ENCODE results near the gene PAGR1. TPM values are rescaled to one million over a fixed set of nuclear protein-coding genes. Genes with fewer than 3 reads are reported as not detected.
A peak's percentile ranks its signal among the peaks of the same experiment; 100 is the strongest.

Gene PAGR1
- total and polyA plus RNA-seq, 12 donors, result 9.6 to 35.1 (median 13.0) TPM

DNA sequence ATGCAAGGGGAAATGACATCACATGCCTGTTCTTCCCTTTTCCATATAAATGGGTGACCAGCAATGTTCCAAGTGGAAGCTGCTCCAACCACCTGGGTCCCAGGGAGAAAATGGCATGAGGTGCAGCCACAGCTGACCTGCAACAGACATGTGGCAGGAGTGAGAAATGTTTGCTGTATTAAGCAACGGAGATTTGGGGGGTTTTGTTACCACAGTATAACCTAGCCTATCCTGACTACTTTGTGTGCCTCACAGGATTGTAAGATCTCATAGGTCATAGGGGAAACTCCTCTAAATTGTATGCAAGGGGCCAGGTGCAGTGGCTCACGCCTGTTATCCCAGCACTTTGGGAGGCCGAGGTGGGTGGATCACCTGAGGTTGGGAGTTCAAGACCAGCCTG is 35.0 kb downstream of the PAGR1 start:
- Histone ChIP-seq H3K36me3 (peaks cover 0 to 30% (median 16%) of the 10 kb centered on the region in 9 donors), H3K4me3 (no peak overlapping the region), H3K9me3 (no peaks in the 10 kb centered on the region), H3K4me1 (peaks cover 0 to 20% (median 0%) of the 10 kb centered on the region in 9 donors), H3K27ac (no peak overlapping the region), H3K27me3 (no peaks in the 10 kb centered on the region)
- intact Hi-C loops (cut with DNase I), result loop anchor here in 1 of 10 donors (5.0 kb wide), 1 partner anchor 149 kb away; no protein-coding TSS in a partner anchor
- WGBS, 2 donors, result 91 to 99% methylated on average over 3 of the region's 3 CpGs
- no peak for ATAC-seq
- no peak for DNase-seq
- TF ChIP-seq, protein P1, sequence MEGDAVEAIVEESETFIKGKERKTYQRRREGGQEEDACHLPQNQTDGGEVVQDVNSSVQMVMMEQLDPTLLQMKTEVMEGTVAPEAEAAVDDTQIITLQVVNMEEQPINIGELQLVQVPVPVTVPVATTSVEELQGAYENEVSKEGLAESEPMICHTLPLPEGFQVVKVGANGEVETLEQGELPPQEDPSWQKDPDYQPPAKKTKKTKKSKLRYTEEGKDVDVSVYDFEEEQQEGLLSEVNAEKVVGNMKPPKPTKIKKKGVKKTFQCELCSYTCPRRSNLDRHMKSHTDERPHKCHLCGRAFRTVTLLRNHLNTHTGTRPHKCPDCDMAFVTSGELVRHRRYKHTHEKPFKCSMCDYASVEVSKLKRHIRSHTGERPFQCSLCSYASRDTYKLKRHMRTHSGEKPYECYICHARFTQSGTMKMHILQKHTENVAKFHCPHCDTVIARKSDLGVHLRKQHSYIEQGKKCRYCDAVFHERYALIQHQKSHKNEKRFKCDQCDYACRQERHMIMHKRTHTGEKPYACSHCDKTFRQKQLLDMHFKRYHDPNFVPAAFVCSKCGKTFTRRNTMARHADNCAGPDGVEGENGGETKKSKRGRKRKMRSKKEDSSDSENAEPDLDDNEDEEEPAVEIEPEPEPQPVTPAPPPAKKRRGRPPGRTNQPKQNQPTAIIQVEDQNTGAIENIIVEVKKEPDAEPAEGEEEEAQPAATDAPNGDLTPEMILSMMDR (IDR thresholded peaks at IDR 0.05), result no peak

DNA sequence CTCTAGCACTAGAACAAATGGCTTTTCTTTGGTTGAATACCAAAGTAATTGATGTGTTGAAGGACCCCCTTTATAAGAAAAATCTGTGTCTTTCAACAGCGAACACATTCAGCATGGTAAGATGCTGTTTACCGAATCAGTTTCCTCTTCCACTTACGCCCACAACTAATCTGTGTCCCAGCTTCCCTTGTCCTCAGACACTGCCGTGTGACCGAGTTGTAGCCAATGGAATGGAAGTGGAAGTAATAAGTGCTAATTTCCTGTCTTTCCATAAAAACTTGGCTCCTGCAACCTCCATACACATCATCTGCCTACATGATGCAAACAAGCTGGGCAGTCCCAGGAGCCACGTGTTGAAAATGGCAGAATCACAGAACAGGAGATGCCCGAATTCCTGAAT is 36.7 kb downstream of the PAGR1 start:
- Histone ChIP-seq H3K4me1 (peaks cover 0 to 20% (median 0%) of the 10 kb centered on the region in 9 donors), H3K36me3 (peaks cover 0 to 15% (median 1%) of the 10 kb centered on the region in 9 donors), H3K27ac (peak overlapping the region in 9 of 10 donors; percentile 17 to 81 (median 62)), H3K9me3 (no peaks in the 10 kb centered on the region), H3K27me3 (no peaks in the 10 kb centered on the region), H3K4me3 (peak overlapping the region in 3 of 10 donors; percentile 10 to 29 (median 14))
- ATAC-seq, result peak in 7 of 8 donors; percentile 55 to 85 (median 72)
- intact Hi-C loops (cut with DNase I), result loop anchor here in 1 of 10 donors (5.0 kb wide), 1 partner anchor 150 kb away; no protein-coding TSS in a partner anchor
- WGBS, 2 donors, result 34 to 41% methylated on average over 7 of the region's 7 CpGs
- DNase-seq, result peak in 1 of 2 donors; percentile 43
- TF ChIP-seq, protein P1 (IDR thresholded peaks at IDR 0.05), result no peak

DNA sequence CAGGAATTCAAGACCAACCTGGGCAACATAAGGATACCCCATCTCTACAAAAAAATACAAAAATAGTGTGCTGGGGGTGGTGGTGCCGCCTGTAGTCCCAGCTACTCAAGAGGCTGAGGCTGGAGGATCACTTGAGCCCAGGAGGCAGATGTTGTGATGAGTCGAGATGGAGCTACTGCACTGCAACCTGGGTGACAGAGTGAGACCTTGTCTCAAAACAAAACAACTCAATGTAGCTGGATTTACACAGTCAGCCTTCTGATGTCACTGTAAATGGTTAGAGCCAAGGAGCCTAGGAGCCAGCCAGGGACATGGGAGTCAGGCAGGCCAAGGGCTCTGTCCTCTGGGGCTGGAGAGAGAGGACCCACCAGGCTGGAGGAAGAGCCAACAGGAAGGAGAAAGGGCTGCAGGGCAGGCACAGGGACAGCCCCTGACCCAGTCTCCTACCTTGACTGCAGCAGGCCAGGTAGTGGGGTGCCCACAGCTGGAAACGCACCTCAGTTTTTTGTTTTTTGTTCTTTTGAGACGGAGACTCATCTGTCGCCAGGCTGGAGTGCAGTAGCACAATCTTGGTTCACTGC is 38.7 kb downstream of the PAGR1 start:
- 89 to 91% methylated on average over 5 of the region's 5 CpGs for WGBS, 2 donors
- H3K27ac ChIP-seq, result no peak overlapping the region

DNA sequence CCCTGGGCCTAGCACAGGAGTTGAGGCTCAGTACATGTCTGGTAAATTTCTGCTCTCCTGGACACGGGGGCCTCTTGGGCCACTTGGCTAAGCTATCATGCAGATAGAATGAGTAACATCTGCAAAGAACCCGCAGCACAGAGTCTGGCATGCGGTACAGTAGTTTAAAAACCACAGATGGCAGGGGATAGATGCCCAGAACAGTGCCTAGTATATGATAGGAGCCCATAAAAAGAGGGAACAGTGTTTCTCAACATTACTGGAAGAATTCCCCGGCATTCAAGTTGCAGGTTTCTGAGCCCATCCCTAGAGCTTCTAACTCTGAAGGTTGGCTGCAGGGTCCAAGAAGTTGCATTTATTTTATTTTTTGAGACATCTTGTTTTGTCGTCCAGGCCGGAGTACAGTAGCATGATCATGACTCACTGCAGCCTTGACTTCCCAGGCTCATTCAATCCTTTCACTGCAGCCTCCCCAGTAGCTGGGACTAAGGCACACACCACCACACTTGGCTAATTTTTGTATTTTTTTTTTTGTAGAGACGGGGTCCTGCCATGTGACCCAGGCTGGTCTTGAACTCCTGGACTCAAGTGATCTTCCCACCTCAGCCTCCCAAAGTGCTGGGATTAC is 41.3 kb downstream of the PAGR1 start:
- Histone ChIP-seq H3K36me3 (peaks cover 0 to 39% (median 26%) of the 10 kb centered on the region in 9 donors), H3K27ac (no peak overlapping the region), H3K4me3 (no peak overlapping the region), H3K4me1 (peaks cover 8 to 32% (median 19%) of the 10 kb centered on the region in 9 donors), H3K27me3 (no peaks in the 10 kb centered on the region), H3K9me3 (no peaks in the 10 kb centered on the region)
- intact Hi-C loops (cut with DNase I), result loop anchor here in 1 of 10 donors (5.0 kb wide), 1 partner anchor 150 kb away; no protein-coding TSS in a partner anchor
- ATAC-seq (no peak), DNase-seq (no peak)
- TF ChIP-seq, protein P1 (IDR thresholded peaks at IDR 0.05), result no peak
- WGBS, 2 donors, result 79 to 84% methylated on average over 7 of the region's 7 CpGs

More for the DNA sequence above, 38.7 kb downstream of the PAGR1 start:
- TF ChIP-seq, protein P1 (IDR thresholded peaks at IDR 0.05), result no peak
- intact Hi-C loops (cut with DNase I), result loop anchor here in 2 of 10 donors (5.0 kb wide), 2 partner anchors 152 to 153 kb away; no protein-coding TSS in a partner anchor
- peaks cover 0 to 17% (median 0%) of the 10 kb centered on the region in 9 donors for H3K4me1 ChIP-seq
- H3K4me3 ChIP-seq, result no peak overlapping the region
- no peaks in the 10 kb centered on the region for H3K9me3 ChIP-seq
- ATAC-seq (no peak), DNase-seq (no peak)
- no peaks in the 10 kb centered on the region for H3K27me3 ChIP-seq
- peaks cover 0 to 20% (median 11%) of the 10 kb centered on the region in 9 donors for H3K36me3 ChIP-seq
